K562 (cell line): Measurements from ENCODE around the gene DCST1. TPM values are rescaled to one million over a fixed set of nuclear protein-coding genes. Genes with fewer than 3 reads are reported as not detected.

Source experiments
- ARID1B ChIP-seq: fragments of 450-650 bp; IDR thresholded peaks from 2 replicates; pipeline ENCODE4 v1.6.1; 2016; ENCODE audit warnings: antibody characterized with exemption, mild to moderate bottlenecking, inconsistent platforms
- CREB1 ChIP-seq, 2 experiments: sonication (generic) in 1 of 2; formaldehyde crosslinking in 1 of 2; IDR thresholded peaks; 2 replicates each; pipeline versions ENCODE4 v1.6.1 to v1.8.0; 2012 to 2022; ENCODE audit warnings: inconsistent platforms in 1 of 2, mild to moderate bottlenecking in 1 of 2, missing genetic modification reagents in 1 of 2, moderate library complexity in 1 of 2
- E2F4 ChIP-seq: sonication (generic); formaldehyde crosslinking; IDR thresholded peaks from 2 replicates; pipeline ENCODE4 v1.8.0; 2022; ENCODE audit warnings: mild to moderate bottlenecking, low read depth, missing genetic modification reagents
- FOXP1 ChIP-seq: sonication (generic); formaldehyde crosslinking; IDR thresholded peaks from 2 replicates; pipeline ENCODE4 v1.8.0; 2022; ENCODE audit warnings: mild to moderate bottlenecking, missing genetic modification reagents
- HNRNPLL ChIP-seq: fragments of 200-400 bp; formaldehyde crosslinking; IDR thresholded peaks from 2 replicates; pipeline ENCODE4 v1.6.1; 2017; ENCODE audit warnings: low read length, low read depth, mild to moderate bottlenecking; ENCODE audit not compliant: poor library complexity, severe bottlenecking
- JUN ChIP-seq, 2 experiments: sonication (generic) in 1 of 2; formaldehyde crosslinking in 1 of 2; IDR thresholded peaks; 2 replicates each; pipeline versions ENCODE4 v1.6.1 to v1.8.0; 2012 to 2022; ENCODE audit warnings: borderline replicate concordance in 2 of 2, mild to moderate bottlenecking in 2 of 2, improper control_type of control experiment in 1 of 2, low read depth in 1 of 2, low read length in 1 of 2, missing genetic modification reagents in 1 of 2
- LCOR ChIP-seq: sonication (generic); formaldehyde crosslinking; IDR thresholded peaks from 2 replicates; pipeline ENCODE4 v1.8.0; 2022; ENCODE audit warnings: mild to moderate bottlenecking, missing genetic modification reagents
- NRF1 ChIP-seq, 2 experiments: fragments of 450-650 bp; IDR thresholded peaks in 1 of 2; conservative IDR thresholded peaks in 1 of 2; 2 replicates each; pipeline ENCODE4 v1.6.1; 2014; ENCODE audit warnings: mild to moderate bottlenecking in 2 of 2
- PHF20 ChIP-seq: fragments of 450-650 bp; IDR thresholded peaks from 2 replicates; pipeline ENCODE4 v1.6.1; 2018; ENCODE audit not compliant: partially characterized antibody
- SOX6 ChIP-seq: fragments of 450-650 bp; IDR thresholded peaks from 2 replicates; pipeline ENCODE4 v1.6.1; 2014; ENCODE audit warnings: mild to moderate bottlenecking
- STAG1 ChIP-seq: sonication (generic); formaldehyde crosslinking; IDR thresholded peaks from 2 replicates; pipeline ENCODE4 v1.5.0; 2020; ENCODE audit warnings: missing genetic modification reagents, borderline replicate concordance
- TFAM ChIP-seq: fragments of 250-450 bp; sonication (Bioruptor Pico); conservative IDR thresholded peaks from 2 replicates; pipeline ENCODE4 v1.5.0; 2021; ENCODE audit warnings: mild to moderate bottlenecking, moderate library complexity
- ZKSCAN3 ChIP-seq: fragments of 250-450 bp; sonication (Bioruptor Pico); IDR thresholded peaks from 2 replicates; pipeline ENCODE4 v1.4.0; 2020
- ZNF431 ChIP-seq: sonication (generic); formaldehyde crosslinking; IDR thresholded peaks from 2 replicates; pipeline ENCODE4 v1.8.0; 2022; ENCODE audit warnings: mild to moderate bottlenecking, missing genetic modification reagents
- ZNF511 ChIP-seq: sonication (generic); formaldehyde crosslinking; IDR thresholded peaks from 2 replicates; pipeline ENCODE4 v1.8.0; 2022; ENCODE audit warnings: mild to moderate bottlenecking, missing genetic modification reagents
- polyA plus RNA-seq, 8 experiments: library from polyadenylated mRNA; depleted of rRNA in 4 of 8; stranded (reverse) in 5 of 8; unstranded in 3 of 8; fragments of >200 nt; fragmentation: Nextera tagmentation in 2 of 8; fragmentation: Illumina TruSeq in 1 of 8; extraction: Ambion mirVana in 2 of 8; extraction: Trizol in 1 of 8; gene quantifications; 2 replicates each; pipeline versions ENCODE4 v1.2.1 to v1.2.3, GENCODE V29; 2011 to 2014; ENCODE audit warnings: inconsistent platforms in 1 of 8, missing spikeins in 1 of 8
- total RNA-seq, 7 experiments: library from RNA; depleted of rRNA in 6 of 7; stranded (reverse); fragments of >200 nt in 6 of 7; fragmentation: Illumina TruSeq in 2 of 7; extraction: Trizol in 2 of 7; gene quantifications; 2 replicates each; pipeline versions ENCODE4 v1.2.1 to v1.2.3, GENCODE V29; 2011 to 2021; ENCODE audit warnings: low replicate concordance in 1 of 7
- TF ChIP-seq, protein P1 (sequence below), 2 experiments: fragments of 450-650 bp; conservative IDR thresholded peaks; 2 replicates each; pipeline ENCODE4 v1.6.1; 2017; ENCODE audit warnings: mild to moderate bottlenecking in 2 of 2, moderate library complexity in 2 of 2
- TF ChIP-seq, protein P2 (sequence below): fragments of 450-650 bp; IDR thresholded peaks from 2 replicates; pipeline ENCODE4 v1.6.1; 2018; ENCODE audit not compliant: partially characterized antibody
- TF ChIP-seq, protein P3 (sequence below), 2 experiments: fragments of 450-650 bp in 1 of 2; sonication (generic) in 1 of 2; formaldehyde crosslinking; conservative IDR thresholded peaks; 2 replicates each; pipeline versions ENCODE4 v1.4.0 to v1.8.1; 2020 to 2022; ENCODE audit warnings: mild to moderate bottlenecking in 1 of 2, missing genetic modification reagents in 1 of 2

DCST1 gene
- total and polyA plus RNA-seq, 9 of the 15 experiments (the other 6 are each of a cell fraction or from before 2014, with no cell fraction given): not detected

DNA sequence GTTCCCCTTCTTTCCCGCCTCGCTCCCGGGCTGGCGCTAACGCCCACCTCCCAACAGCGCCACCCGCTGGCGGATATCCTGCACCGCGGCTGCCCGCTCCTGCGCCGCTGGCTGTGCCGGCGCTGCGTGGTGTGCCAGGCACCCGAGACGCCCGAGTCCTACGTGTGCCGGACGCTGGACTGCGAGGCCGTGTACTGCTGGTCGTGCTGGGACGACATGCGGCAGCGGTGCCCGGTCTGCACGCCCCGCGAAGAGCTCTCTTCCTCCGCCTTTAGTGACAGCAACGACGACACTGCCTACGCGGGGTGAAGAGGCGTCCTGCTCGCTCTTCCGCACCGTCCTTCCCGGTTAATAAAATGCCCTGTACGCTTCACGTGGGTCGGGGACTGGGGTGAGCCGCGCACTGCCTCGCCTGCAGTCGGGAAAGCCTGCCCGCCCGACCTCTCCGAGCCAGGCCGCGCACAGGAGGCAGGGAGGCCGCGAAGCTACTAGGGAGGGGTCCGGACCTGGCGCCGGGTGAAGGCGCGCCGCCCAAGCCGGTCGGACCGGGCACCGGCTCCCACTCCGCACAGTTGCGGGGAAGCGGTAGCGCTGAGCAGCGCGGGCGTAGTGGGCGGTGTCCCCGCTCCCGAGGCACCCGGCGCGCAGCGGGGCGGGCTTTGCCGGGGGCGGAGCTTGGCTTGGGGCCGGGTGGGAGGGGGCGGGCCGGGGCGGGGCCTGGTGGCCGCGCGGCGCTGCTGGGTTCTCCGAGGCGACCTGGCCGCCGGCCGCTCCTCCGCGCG lies 17.1 kb downstream of the DCST1 start, which contains the start of gene ADAM15 (continued):
- TF ChIP-seq PHF20 (peak; percentile 56), TFAM (no peak), LCOR (0 out of 2 replicates have a peak, but pooled peaks have one; percentile 45), HNRNPLL (peak; percentile 68), ZKSCAN3 (CRISPR knock-in tag) (no peak), JUN (IDR thresholded peaks at IDR 0.05; ENCODE audit: borderline replicate concordance, low read depth, low read length) (no peak), JUN (CRISPR knock-in tag; IDR thresholded peaks at IDR 0.05; ENCODE audit: borderline replicate concordance) (peak; percentile 75; the same call in 1 of the 2 replicates), STAG1 (CRISPR knock-in tag) (peak; percentile 61), NRF1 (conservative IDR thresholded peaks at IDR 0.05 in 1 of 2, IDR thresholded peaks at IDR 0.05 in 1 of 2) (peak; percentile 79 to 83), E2F4 (CRISPR knock-in tag) (peak; percentile 89), SOX6 (peak; percentile 32; the same call in 1 of the 2 replicates), ARID1B (peak; percentile 36; the same call in 1 of the 2 replicates), CREB1 (IDR thresholded peaks at IDR 0.05) (peak; percentile 36; the same call in 1 of the 2 replicates), CREB1 (CRISPR knock-in tag; IDR thresholded peaks at IDR 0.05) (peak; percentile 68), ZNF511 (CRISPR knock-in tag) (peak; percentile 83; the same call in 1 of the 2 replicates), FOXP1 (CRISPR knock-in tag) (peak; percentile 86; the same call in 1 of the 2 replicates), ZNF431 (CRISPR knock-in tag) (0 out of 2 replicates have a peak, but pooled peaks have one; percentile 62)
- TF ChIP-seq, protein P1, sequence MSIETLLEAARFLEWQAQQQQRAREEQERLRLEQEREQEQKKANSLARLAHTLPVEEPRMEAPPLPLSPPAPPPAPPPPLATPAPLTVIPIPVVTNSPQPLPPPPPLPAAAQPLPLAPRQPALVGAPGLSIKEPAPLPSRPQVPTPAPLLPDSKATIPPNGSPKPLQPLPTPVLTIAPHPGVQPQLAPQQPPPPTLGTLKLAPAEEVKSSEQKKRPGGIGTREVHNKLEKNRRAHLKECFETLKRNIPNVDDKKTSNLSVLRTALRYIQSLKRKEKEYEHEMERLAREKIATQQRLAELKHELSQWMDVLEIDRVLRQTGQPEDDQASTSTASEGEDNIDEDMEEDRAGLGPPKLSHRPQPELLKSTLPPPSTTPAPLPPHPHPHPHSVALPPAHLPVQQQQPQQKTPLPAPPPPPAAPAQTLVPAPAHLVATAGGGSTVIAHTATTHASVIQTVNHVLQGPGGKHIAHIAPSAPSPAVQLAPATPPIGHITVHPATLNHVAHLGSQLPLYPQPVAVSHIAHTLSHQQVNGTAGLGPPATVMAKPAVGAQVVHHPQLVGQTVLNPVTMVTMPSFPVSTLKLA (conservative IDR thresholded peaks at IDR 0.05): peak; percentile 62 to 82
- TF ChIP-seq, protein P2, sequence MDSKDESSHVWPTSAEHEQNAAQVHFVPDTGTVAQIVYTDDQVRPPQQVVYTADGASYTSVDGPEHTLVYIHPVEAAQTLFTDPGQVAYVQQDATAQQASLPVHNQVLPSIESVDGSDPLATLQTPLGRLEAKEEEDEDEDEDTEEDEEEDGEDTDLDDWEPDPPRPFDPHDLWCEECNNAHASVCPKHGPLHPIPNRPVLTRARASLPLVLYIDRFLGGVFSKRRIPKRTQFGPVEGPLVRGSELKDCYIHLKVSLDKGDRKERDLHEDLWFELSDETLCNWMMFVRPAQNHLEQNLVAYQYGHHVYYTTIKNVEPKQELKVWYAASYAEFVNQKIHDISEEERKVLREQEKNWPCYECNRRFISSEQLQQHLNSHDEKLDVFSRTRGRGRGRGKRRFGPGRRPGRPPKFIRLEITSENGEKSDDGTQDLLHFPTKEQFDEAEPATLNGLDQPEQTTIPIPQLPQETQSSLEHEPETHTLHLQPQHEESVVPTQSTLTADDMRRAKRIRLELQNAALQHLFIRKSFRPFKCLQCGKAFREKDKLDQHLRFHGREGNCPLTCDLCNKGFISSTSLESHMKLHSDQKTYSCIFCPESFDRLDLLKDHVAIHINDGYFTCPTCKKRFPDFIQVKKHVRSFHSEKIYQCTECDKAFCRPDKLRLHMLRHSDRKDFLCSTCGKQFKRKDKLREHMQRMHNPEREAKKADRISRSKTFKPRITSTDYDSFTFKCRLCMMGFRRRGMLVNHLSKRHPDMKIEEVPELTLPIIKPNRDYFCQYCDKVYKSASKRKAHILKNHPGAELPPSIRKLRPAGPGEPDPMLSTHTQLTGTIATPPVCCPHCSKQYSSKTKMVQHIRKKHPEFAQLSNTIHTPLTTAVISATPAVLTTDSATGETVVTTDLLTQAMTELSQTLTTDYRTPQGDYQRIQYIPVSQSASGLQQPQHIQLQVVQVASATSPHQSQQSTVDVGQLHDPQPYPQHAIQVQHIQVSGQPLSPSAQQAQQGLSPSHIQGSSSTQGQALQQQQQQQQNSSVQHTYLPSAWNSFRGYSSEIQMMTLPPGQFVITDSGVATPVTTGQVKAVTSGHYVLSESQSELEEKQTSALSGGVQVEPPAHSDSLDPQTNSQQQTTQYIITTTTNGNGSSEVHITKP: peak; percentile 38
- TF ChIP-seq, protein P3, sequence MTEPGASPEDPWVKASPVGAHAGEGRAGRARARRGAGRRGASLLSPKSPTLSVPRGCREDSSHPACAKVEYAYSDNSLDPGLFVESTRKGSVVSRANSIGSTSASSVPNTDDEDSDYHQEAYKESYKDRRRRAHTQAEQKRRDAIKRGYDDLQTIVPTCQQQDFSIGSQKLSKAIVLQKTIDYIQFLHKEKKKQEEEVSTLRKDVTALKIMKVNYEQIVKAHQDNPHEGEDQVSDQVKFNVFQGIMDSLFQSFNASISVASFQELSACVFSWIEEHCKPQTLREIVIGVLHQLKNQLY (CRISPR knock-in tag; conservative IDR thresholded peaks at IDR 0.05): 0 out of 4 replicates have a peak, but pooled peaks of 1 of the 2 experiments have one; percentile 44
